ENCODE results near the gene TSR1. TPM values are rescaled to one million over a fixed set of nuclear protein-coding genes. Genes with fewer than 3 reads are reported as not detected.

TSR1 gene
- total RNA-seq, 1 experiment from 2014 or later, result 67.3 TPM

- peaks cover 26% of the 10 kb centered on the region for H3K36me3 Mint-ChIP-seq (ENCODE audit: insufficient read depth, unreplicated experiment)
- intact Hi-C loops (cut with micrococcal nuclease; ENCODE audit: unreplicated experiment), result no loop called here
- H3K4me3 Mint-ChIP-seq (ENCODE audit: unreplicated experiment), result no peak overlapping the region
- no peak overlapping the region for H3K27ac Mint-ChIP-seq (ENCODE audit: unreplicated experiment)
- TF ChIP-seq CTCF (IDR thresholded peaks at IDR 0.05; ENCODE audit: insufficient read depth in 1 of 2, low read depth in 1 of 2, low read length in 1 of 2, severe bottlenecking in 1 of 2, unreplicated experiment in 1 of 2), result no peak
- no TSS peak for BruUV-seq (replicated peaks)
- H3K4me1 Mint-ChIP-seq (ENCODE audit: low read depth, unreplicated experiment), result no peaks in the 10 kb centered on the region
- no peak overlapping the region for H3K4me3 ChIP-seq (ENCODE audit: low read depth, low read length)
- no peaks in the 10 kb centered on the region for H3K4me1 ChIP-seq
- H3K9me3 ChIP-seq, result no peaks in the 10 kb centered on the region
- H3K27me3 Mint-ChIP-seq (ENCODE audit: insufficient read depth, unreplicated experiment), result no peaks in the 10 kb centered on the region
- H3K27me3 ChIP-seq (replicated peaks; ENCODE audit: control insufficient read depth, insufficient read depth, low read length), result no peaks in the 10 kb centered on the region
- H3K36me3 ChIP-seq (ENCODE audit: control insufficient read depth, insufficient read depth, low read length), result no peaks in the 10 kb centered on the region
- ChIA-PET POLR2A (no interaction called here), CTCF (interaction anchor here (0.5 to 5.9 kb wide), 6 partner anchors 13 to 341 kb away, joined by 3 to 22 read pairs (median 4); no protein-coding TSS in a partner anchor)
- no peaks in the 10 kb centered on the region for H3K9me3 Mint-ChIP-seq (ENCODE audit: unreplicated experiment)
- DNase-seq, result peak in 1 of 2 experiments; percentile 40
These were observed 33.4 kb upstream of the TSR1 start for GRCh38 chr17:2369551-2370210.

- Histone ChIP-seq H3K9me3 (no peaks in the 10 kb centered on the region), H3K27me3 (replicated peaks; ENCODE audit: control insufficient read depth, insufficient read depth, low read length) (no peaks in the 10 kb centered on the region), H3K4me3 (ENCODE audit: low read depth, low read length) (no peak overlapping the region), H3K4me1 (no peaks in the 10 kb centered on the region), H3K36me3 (ENCODE audit: control insufficient read depth, insufficient read depth, low read length) (no peaks in the 10 kb centered on the region)
- intact Hi-C loops (cut with micrococcal nuclease; ENCODE audit: unreplicated experiment), result no loop called here
- Mint-ChIP-seq H3K27me3 (ENCODE audit: insufficient read depth, unreplicated experiment) (no peaks in the 10 kb centered on the region), H3K27ac (ENCODE audit: unreplicated experiment) (no peak overlapping the region), H3K4me1 (ENCODE audit: low read depth, unreplicated experiment) (no peaks in the 10 kb centered on the region), H3K9me3 (ENCODE audit: unreplicated experiment) (no peaks in the 10 kb centered on the region), H3K36me3 (ENCODE audit: insufficient read depth, unreplicated experiment) (peaks cover 26% of the 10 kb centered on the region), H3K4me3 (ENCODE audit: unreplicated experiment) (no peak overlapping the region)
- BruUV-seq (replicated peaks), result no TSS peak
- POLR2A ChIA-PET, result no interaction called here
- DNase-seq, result no peak
- CTCF ChIA-PET, result interaction anchor here (0.6 to 5.9 kb wide), 5 partner anchors 13 to 603 kb away, joined by 3 to 22 read pairs (median 6); no protein-coding TSS in a partner anchor
- no peak for TF ChIP-seq CTCF (IDR thresholded peaks at IDR 0.05; ENCODE audit: insufficient read depth in 1 of 2, low read depth in 1 of 2, low read length in 1 of 2, severe bottlenecking in 1 of 2, unreplicated experiment in 1 of 2)
These were observed 32.8 kb upstream of the TSR1 start for GRCh38 chr17:2369039-2369438.

GRCh38 chr17:2368359-2368758, 32.1 kb upstream of the TSR1 start:
- BruUV-seq (replicated peaks), result no TSS peak

More at GRCh38 chr17:2368359-2368758, 32.1 kb upstream of the TSR1 start:
- ChIA-PET POLR2A (no interaction called here), CTCF (interaction anchor here (0.6 to 5.9 kb wide), 3 partner anchors 14 to 604 kb away, joined by 6 to 22 read pairs (median 11); no protein-coding TSS in a partner anchor)
- H3K27ac Mint-ChIP-seq (ENCODE audit: unreplicated experiment), result no peak overlapping the region
- H3K4me1 Mint-ChIP-seq (ENCODE audit: low read depth, unreplicated experiment), result no peaks in the 10 kb centered on the region
- no peaks in the 10 kb centered on the region for H3K9me3 Mint-ChIP-seq (ENCODE audit: unreplicated experiment)
- H3K36me3 Mint-ChIP-seq (ENCODE audit: insufficient read depth, unreplicated experiment), result peaks cover 25% of the 10 kb centered on the region
- H3K36me3 ChIP-seq (ENCODE audit: control insufficient read depth, insufficient read depth, low read length), result no peaks in the 10 kb centered on the region
- no peaks in the 10 kb centered on the region for H3K27me3 Mint-ChIP-seq (ENCODE audit: insufficient read depth, unreplicated experiment)
- H3K4me3 Mint-ChIP-seq (ENCODE audit: unreplicated experiment), result no peak overlapping the region
- no peak for TF ChIP-seq CTCF (IDR thresholded peaks at IDR 0.05; ENCODE audit: insufficient read depth in 1 of 2, low read depth in 1 of 2, low read length in 1 of 2, severe bottlenecking in 1 of 2, unreplicated experiment in 1 of 2)
- DNase-seq, result no peak
- no peaks in the 10 kb centered on the region for H3K4me1 ChIP-seq
- intact Hi-C loops (cut with micrococcal nuclease; ENCODE audit: unreplicated experiment), result no loop called here
- H3K27me3 ChIP-seq (replicated peaks; ENCODE audit: control insufficient read depth, insufficient read depth, low read length), result no peaks in the 10 kb centered on the region
- no peak overlapping the region for H3K4me3 ChIP-seq (ENCODE audit: low read depth, low read length)
- no peaks in the 10 kb centered on the region for H3K9me3 ChIP-seq

Data from Caco-2 (cell line).